ENCODE data around the gene TMEM129.

The TMEM129 gene

GRCh38 chr4:1759818-1760223, 38.7 kb upstream of the TMEM129 start:
- H3F3A ChIP-seq (ENCODE audit: control insufficient read depth, insufficient read depth) = no peaks in the 10 kb centered on the region
- H3K27me3 ChIP-seq (ENCODE audit: control insufficient read depth, low read length) = peaks cover 14% of the 10 kb centered on the region
- no peaks in the 10 kb centered on the region for H3K9me2 ChIP-seq (replicated peaks; ENCODE audit: control insufficient read depth, low read length)
- H4K20me1 ChIP-seq (ENCODE audit: control insufficient read depth, insufficient read depth, low read depth, low read length) = peaks cover 4% of the 10 kb centered on the region; the same call in 1 of the 2 replicates
- no peak overlapping the region for H3K27ac ChIP-seq (ENCODE audit: low read depth, low read length)
- H3K36me3 ChIP-seq (ENCODE audit: control insufficient read depth, low read length) = no peaks in the 10 kb centered on the region
- TF ChIP-seq, protein P1, sequence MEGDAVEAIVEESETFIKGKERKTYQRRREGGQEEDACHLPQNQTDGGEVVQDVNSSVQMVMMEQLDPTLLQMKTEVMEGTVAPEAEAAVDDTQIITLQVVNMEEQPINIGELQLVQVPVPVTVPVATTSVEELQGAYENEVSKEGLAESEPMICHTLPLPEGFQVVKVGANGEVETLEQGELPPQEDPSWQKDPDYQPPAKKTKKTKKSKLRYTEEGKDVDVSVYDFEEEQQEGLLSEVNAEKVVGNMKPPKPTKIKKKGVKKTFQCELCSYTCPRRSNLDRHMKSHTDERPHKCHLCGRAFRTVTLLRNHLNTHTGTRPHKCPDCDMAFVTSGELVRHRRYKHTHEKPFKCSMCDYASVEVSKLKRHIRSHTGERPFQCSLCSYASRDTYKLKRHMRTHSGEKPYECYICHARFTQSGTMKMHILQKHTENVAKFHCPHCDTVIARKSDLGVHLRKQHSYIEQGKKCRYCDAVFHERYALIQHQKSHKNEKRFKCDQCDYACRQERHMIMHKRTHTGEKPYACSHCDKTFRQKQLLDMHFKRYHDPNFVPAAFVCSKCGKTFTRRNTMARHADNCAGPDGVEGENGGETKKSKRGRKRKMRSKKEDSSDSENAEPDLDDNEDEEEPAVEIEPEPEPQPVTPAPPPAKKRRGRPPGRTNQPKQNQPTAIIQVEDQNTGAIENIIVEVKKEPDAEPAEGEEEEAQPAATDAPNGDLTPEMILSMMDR (IDR thresholded peaks at IDR 0.05; ENCODE audit: low read depth, low read length, poor library complexity, severe bottlenecking) = no peak
- no peak for TF ChIP-seq EZH2phosphoT487 (IDR thresholded peaks at IDR 0.05; ENCODE audit: borderline replicate concordance, low read length)
- no peak overlapping the region for H3K4me2 ChIP-seq (ENCODE audit: low read length)
- H3K9me3 ChIP-seq (ENCODE audit: control insufficient read depth, insufficient read depth, low read length) = no peaks in the 10 kb centered on the region
- no peaks in the 10 kb centered on the region for H3K4me1 ChIP-seq (ENCODE audit: control insufficient read depth, low read length)
- no peak overlapping the region for H3K4me3 ChIP-seq (ENCODE audit: low read length)
- H3K79me2 ChIP-seq (ENCODE audit: control insufficient read depth, low read length) = no peaks in the 10 kb centered on the region

DNA sequence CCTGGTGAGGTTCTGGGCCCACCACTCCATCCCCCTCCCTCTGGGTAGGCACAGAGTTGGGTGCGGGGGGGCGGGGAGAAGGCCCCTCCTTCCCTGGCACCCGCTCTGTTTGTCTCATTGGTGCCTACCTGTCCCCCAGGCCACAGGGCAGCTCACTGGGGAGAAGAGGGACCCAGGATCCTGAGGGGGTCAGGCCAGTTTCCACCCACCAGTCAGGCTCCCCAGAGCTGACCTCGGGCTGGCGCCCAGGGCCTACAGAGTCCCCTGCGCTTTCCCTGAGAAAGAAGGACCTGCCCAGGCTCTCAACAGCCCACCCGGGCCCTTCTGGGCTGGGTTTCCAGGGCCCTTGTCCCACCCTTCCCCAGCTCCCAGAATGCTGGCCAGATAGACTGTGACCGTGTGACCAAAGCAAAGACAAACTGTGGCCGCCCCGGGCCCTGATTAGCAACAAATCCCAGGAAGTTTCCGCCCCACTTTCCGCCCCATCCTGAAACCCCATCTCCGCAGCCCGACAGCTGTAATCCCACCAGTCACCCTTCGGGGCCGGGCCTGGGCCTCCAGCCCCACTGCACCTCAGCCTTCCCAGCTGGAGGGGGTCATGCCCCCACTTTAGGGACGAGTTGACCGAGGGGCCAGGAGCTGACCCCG, 38.2 kb upstream of the TMEM129 start:
- H3K4me2 ChIP-seq (ENCODE audit: low read length) = no peak overlapping the region
- no peaks in the 10 kb centered on the region for H3K36me3 ChIP-seq (ENCODE audit: control insufficient read depth, low read length)
- H3K9me3 ChIP-seq (ENCODE audit: control insufficient read depth, insufficient read depth, low read length) = no peaks in the 10 kb centered on the region
- no peak overlapping the region for H3K4me3 ChIP-seq (ENCODE audit: low read length)
- peaks cover 4% of the 10 kb centered on the region; the same call in 1 of the 2 replicates for H4K20me1 ChIP-seq (ENCODE audit: control insufficient read depth, insufficient read depth, low read depth, low read length)
- H3K27me3 ChIP-seq (ENCODE audit: control insufficient read depth, low read length) = peaks cover 11% of the 10 kb centered on the region
- no peaks in the 10 kb centered on the region for H3K79me2 ChIP-seq (ENCODE audit: control insufficient read depth, low read length)
- H3F3A ChIP-seq (ENCODE audit: control insufficient read depth, insufficient read depth) = no peaks in the 10 kb centered on the region
- H3K27ac ChIP-seq (ENCODE audit: low read depth, low read length) = no peak overlapping the region
- no peaks in the 10 kb centered on the region for H3K9me2 ChIP-seq (replicated peaks; ENCODE audit: control insufficient read depth, low read length)
- TF ChIP-seq, protein P1 (IDR thresholded peaks at IDR 0.05; ENCODE audit: low read depth, low read length, poor library complexity, severe bottlenecking) = no peak
- no peak for TF ChIP-seq EZH2phosphoT487 (IDR thresholded peaks at IDR 0.05; ENCODE audit: borderline replicate concordance, low read length)
- no peaks in the 10 kb centered on the region for H3K4me1 ChIP-seq (ENCODE audit: control insufficient read depth, low read length)

DNA sequence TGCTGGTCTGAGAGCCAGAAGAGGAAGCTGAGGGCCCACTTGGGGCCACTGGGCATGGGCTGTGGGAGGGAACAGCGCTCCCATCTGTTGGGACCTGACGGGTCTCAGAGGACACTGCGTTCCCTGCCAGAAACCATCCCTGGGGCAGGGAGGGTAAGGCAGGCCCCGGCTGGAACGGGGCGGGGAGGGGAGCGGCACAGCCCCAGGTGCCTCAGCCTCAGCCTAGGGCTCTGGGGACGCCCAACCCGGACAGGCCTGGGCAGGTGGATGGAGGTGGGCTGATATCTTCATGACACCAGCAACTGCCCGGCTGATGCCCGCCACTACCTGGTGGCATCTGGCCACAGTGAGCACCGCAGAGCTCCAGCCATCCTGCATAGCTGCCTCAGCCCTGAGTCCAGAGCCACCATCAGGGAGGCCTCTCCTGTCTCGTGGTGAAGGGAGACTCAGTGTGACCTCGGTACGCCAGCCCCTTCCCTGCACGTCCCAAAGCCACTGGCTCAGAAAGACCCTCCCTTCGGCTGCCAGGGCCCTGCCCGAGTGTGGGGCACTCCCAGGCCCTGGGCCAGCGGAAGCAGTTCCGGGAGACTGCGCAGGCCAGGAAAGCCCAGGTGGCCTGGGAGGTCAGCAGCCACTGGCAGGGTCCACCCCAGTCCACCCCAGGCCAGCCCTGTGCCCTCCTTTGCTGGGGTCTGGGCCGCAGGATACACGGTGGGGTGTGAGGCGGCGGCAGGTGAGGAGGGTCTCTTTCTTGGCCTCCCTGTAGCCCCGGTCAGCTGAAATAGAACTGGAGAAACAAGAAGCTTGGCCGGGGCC, 37.4 kb upstream of the TMEM129 start:
- Histone ChIP-seq H3K4me2 (ENCODE audit: low read length) (no peak overlapping the region), H3K27ac (ENCODE audit: low read depth, low read length) (no peak overlapping the region), H3F3A (ENCODE audit: control insufficient read depth, insufficient read depth) (no peaks in the 10 kb centered on the region), H3K79me2 (ENCODE audit: control insufficient read depth, low read length) (no peaks in the 10 kb centered on the region), H3K27me3 (ENCODE audit: control insufficient read depth, low read length) (peaks cover 7% of the 10 kb centered on the region), H3K9me3 (ENCODE audit: control insufficient read depth, insufficient read depth, low read length) (no peaks in the 10 kb centered on the region), H3K4me1 (ENCODE audit: control insufficient read depth, low read length) (no peaks in the 10 kb centered on the region), H3K4me3 (ENCODE audit: low read length) (no peak overlapping the region), H3K36me3 (ENCODE audit: control insufficient read depth, low read length) (no peaks in the 10 kb centered on the region), H3K9me2 (replicated peaks; ENCODE audit: control insufficient read depth, low read length) (no peaks in the 10 kb centered on the region), H4K20me1 (ENCODE audit: control insufficient read depth, insufficient read depth, low read depth, low read length) (peaks cover 4% of the 10 kb centered on the region; the same call in 1 of the 2 replicates)
- TF ChIP-seq, protein P1 (IDR thresholded peaks at IDR 0.05; ENCODE audit: low read depth, low read length, poor library complexity, severe bottlenecking) = no peak
- TF ChIP-seq EZH2phosphoT487 (IDR thresholded peaks at IDR 0.05; ENCODE audit: borderline replicate concordance, low read length) = no peak
